HS-5 (cell line): ENCODE measurements around the gene STARD10.
"Not testable (repeated sequence)": the region's sequence is repeated elsewhere in the genome, so short reads cannot be mapped to it uniquely, and the experiment has no call there.

ENCODE experiments used
- DNase-seq: peaks from one replicate; pipeline ENCODE4 v3.0.0-alpha.2; 2012; ENCODE audit warnings: low read depth

STARD10 gene, protein sequence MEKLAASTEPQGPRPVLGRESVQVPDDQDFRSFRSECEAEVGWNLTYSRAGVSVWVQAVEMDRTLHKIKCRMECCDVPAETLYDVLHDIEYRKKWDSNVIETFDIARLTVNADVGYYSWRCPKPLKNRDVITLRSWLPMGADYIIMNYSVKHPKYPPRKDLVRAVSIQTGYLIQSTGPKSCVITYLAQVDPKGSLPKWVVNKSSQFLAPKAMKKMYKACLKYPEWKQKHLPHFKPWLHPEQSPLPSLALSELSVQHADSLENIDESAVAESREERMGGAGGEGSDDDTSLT

DNA sequence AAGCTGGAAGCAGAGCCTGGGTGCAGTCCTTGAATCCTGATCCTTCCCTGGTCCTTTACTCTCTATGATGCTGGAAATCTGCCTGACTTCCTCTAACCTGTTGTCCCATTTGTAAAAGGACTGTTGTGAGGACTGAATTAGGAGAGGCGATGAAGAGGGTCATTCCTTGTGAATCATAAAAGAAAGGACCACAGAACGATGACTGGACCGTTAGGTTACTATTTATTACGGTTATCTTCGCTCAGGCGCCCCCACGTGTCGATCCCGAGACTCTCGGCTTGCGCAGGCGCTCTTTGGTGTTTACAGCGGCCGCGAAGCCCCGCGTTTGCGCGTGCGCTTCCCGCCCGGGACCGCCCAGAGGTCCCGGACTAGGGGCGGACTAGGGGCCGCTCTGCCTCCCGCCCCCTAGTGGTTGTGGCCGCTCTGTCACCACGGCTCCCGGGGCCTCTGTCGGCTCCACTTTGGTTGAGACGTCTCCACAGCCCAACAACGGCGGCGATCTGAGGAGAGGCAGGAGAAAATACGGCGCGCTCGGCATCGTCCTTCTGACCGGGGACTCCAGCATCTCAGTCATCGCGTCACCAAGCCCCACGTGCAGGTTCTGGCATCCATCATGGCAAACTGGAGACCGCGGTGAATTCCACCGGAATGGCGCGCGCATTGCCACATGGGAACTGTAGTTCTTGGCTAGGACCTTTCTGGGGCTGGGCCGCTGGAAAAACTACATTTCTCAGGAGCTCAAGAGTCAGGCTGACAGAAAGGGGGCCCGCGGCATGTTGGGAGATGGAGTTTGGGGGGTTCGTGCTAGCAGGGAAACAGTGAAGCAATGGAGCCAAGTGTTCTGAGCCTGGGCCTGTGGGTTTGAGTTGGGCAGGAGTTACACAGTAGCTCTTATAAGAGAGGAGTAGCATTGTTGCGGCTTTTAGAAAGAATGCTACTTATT, at the start of gene STARD10:
TSS of gene STARD10 (minus strand) at position 623 of the 943 bp plus-strand sequence. CDS start 12,866 bp downstream, outside the sequence.
- DNase-seq, result peak; percentile 87

DNA sequence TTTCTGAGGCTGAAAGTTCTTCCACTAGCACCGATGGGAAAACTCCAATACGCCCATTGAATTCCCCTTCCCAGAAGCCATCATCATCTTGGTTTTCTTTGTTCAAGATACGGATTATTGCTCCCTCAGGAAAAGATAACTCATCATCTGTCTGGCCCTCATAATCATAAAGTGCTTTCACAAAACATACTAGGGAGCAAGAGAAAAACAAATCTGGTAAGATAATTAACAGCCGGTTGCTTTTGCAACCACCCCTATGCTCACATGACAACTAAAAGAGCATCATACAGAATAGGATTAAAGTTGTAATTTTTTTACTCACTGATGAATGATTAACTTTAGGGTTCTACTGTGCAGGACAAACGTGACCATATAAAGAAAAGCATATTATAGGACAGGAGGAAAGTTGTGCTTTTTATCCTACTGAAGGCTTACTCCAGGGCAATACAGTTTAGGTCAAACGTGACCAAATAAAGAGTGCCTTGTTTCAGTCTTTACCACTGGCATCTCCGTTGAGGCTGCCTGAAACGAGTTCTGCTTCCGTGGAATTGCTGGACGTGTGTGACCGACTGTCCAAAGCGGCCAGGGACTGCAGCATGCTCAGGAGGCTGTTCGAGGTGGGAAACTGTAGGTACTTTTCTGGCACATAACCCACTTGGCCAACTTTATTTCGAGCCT, 48.9 kb upstream of the STARD10 start:
- DNase-seq, result no peak

DNA sequence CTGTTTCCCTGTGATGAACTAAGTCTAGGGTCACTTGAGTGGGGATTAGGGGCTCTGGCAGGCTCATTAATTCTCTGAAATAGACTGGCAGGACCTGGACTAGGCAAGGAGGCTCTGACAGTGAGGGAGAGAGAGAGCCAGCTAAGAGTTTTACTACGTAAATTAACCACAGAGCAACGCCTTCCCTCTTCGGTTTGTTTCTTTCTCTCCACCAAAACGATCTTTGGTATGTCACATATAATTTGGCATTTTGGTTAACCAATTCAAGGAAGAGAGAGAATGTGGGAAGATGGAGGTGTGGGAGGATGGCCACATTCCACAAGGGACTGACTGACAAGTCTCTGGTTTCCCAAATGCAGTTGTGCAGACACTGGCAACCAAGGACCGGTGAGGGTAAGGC, 48.3 kb upstream of the STARD10 start:
- no peak for DNase-seq

DNA sequence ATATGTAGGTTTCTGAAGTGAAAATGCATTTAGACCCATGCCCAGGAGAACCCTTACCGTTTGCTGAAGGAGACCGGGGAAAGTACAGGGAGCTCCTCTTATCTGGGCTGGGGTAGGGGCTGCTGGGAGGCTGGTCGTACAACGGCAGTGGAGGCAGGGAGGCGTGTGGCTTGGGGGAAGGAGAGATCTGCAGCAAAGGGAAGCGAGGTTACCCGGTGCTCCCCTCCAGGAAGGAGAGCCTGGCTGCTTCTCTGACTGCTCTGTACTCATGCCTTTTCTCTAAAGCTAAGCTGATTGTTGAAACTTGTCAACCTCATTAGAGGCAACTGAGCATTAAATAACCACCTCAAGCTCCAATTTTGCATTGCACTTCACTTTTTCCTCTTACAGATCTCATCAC, 47.5 kb upstream of the STARD10 start:
- DNase-seq, result no peak

DNA sequence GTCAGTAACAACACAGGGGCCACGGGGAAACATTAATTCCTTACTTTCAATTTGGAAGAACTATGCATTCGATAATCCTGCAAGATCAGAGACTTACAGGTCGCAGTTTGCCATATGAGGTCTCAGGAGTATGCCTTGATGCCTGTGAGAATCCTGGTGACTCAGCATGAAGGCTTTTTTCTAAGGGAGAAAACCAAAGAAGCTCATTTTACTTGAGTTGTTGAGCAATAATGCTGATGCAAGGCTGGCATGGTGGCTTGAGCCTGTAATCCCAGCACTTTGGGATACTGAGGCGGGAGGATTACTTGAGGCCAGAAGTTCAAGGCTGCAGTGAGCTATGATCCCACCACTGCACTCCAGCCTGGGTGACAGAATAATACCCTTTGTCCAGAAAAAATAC, 46.9 kb upstream of the STARD10 start:
- DNase-seq, result peak; percentile 79

DNA sequence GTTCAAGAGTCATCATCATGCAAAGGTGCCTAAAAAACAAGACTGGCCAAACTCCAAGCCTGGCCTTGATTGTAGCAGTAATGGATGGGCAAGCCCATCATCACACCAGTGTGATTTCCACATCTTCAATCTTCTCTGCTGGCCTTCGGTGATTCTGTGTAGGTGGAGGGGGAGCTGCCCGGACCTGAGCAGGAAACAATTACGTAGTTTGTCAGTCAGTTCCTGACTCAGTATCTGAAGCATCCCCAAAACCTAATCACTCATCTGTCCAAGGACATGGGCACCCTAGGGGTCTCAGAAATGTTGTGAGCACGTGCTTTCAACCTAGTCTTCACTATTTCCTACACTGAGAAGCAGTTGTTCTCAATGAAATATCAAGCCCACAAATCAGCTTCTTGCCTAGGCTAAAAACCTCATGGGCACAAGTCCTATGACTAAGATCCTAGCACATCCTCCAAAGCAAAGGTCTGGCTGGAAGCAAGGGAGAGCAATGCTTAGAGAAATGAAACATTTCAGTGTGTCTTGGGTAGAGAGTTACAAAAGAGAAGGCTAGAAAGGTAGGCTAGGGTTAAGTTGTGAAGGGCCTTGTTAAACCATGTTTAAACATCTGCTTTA, 45.0 kb upstream of the STARD10 start:
- DNase-seq, result no peak

DNA sequence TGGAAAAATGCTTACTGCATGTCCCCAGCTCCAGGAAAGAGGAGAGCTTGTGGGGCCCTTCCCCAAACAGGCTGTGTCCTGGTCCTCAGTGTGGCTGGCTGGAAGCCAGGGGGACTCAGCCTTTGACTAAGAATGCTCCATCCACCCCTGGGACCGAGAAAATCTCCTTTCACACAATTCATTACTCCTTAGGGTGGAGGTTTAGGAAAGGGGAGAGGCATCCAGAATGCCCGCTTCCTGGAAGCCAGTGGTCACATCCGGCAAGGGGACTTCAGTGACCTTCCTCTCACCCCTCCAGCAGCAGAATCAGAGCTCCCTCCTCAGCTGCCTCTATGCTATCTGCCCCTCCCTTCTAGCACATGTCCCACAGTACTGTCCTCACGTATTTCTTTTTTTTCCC, 42.3 kb upstream of the STARD10 start:
- no peak for DNase-seq

DNA sequence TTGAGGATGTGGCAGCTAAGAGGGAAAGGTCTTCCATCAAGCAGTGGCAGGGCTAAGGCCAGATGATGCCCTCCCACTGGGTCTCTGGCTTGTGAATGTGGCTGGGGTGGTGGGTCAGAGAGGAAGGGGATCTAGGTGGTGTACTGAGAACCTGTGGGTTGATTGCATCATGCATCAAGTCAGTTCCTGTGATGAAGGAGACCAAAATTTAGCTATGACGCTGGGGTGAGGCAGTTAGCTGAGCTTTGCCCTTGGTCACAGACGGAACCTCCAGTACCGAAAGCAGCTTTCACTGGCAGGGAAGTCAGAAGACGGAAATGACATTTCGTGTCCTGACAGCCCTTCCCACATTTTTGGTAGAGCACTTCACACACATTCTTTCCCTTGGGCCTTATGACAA, 41.1 kb upstream of the STARD10 start:
- DNase-seq, result no peak

DNA sequence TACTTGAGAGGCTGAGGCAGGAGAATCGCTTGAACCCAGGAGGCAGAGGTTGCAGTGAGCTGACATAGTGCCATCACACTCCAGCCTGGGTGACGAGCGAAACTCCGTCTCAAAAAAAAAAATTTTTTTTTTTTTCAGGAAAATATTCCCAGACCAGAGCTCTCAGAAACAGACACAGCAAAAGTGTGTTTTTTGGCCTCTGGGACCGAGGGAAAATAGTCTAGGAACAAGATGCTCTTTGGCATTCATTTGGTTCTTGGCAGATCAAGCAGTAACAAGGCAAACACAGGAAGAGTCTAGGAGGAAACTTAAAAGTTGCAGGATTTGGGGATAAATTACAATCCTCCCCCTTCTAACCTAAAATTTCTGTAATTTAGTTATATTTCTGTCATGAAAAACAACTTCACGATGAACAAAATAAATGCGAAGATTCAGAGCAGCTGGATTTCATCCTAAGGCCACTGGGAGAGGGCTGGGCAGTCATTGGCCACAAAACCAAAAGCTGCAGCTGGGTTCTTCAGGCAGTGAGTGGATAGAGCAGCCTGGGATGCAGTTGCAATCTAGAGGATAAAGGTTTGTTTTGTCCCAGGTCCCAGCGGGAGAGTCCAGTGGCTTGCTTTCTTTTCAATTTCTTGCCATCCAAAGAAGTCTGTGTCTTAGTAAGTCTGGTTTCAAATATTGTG, 40.1 kb upstream of the STARD10 start:
- no peak for DNase-seq

DNA sequence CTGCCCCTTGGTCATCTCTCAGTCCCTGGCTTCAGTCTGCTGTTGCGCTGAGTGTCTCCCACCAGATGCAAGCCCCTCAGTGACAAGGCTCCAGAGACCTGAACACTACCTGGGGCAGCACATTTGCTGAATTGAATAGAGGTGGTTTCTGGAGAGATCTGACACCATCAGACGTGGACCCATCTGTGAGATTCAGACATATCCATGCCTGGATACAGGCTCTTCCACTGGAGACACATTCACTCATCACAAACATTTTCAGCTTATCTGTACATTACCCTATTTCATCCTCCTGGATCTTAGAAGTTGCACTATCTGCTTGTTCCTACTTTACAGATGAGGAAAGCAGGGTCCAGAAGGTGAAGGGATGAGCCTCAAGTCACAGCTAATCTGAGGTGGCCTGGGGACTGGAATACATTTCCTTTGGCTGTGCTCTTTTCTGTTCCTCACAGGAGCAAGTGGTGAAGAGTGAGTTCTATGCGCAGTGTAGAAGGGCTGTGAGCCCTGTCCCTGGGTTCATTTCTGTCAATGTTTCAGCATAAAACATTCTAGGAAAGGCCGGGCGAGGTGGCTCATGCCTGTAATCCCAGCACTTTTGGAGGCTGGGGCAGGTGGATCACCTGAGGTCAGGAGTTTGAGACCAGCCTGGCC, 39.4 kb upstream of the STARD10 start:
- no peak for DNase-seq

DNA sequence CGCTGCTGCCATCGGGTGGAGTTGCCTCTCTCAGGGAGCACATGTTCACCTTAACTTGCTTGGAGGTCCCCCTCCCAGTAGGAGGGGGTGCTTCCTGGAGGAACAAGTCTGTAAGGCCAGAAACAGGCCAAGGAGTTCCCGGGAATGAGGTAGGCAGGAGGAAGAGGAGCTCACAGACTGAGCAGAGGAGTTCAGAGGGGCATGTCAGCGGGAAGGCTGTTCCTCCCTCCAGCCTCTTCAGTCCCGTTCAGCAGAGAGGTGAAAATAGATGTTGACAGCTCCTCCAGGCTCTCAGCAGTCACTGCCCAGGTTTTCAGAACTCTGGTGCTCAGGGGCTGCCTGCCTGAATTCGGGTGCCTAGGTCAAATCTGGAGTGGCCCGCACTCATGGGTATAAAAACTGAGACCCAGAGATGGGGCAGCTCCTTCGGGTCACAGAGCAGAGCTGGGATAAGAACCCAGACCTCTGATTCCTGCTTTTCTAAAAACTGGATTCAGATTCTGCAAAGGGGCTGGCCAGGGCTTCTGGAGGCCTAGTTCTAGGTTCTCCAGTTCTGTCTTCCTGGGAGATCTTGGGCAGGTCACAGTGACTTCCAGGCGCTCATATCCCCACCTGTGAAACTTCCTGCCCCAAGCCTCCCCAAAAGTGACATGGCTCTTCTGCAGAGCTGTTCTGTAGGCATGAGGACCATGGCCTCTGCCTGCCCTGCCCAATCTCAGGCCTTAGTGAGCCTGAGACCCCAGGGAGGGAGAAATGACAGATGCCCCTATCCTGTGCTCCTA, 38.6 kb upstream of the STARD10 start:
- DNase-seq, result no peak

DNA sequence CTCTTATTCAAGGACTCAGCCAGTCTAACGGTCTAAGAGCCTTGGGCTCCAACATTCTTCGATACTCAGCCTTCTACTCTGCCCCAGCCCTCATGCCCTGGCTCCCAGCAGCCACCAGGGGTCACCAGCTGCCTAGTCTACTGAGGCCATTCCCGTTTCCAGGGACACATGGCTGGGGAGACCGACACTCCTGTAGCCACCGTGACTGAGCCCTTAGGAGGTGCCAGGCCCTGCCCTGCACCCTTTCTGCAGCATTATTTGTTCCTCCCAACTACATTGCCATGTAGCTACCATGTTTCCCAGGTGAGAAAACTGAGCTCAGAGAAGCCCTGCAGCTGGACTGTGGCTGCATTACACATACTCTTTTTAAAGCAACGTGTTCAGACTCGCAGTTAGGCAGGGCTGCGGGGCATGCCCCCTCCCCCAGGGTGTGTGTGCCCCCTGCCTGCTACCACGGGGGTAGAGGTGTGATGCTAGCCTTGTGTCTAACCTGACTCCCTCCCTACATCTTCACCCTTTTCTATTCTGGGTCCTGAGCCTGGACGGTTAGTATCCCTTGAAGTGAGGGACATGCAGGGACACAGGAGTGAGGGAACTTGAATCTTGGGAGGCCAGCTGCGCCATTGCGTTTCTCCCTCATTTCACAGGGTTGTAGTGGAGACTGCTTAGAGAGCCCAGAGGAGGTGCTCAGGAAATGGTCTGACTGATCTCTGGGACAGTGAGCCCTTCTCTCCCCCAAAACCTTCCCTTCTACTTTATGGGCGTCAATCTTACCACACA, 37.9 kb upstream of the STARD10 start:
- DNase-seq, result no peak

DNA sequence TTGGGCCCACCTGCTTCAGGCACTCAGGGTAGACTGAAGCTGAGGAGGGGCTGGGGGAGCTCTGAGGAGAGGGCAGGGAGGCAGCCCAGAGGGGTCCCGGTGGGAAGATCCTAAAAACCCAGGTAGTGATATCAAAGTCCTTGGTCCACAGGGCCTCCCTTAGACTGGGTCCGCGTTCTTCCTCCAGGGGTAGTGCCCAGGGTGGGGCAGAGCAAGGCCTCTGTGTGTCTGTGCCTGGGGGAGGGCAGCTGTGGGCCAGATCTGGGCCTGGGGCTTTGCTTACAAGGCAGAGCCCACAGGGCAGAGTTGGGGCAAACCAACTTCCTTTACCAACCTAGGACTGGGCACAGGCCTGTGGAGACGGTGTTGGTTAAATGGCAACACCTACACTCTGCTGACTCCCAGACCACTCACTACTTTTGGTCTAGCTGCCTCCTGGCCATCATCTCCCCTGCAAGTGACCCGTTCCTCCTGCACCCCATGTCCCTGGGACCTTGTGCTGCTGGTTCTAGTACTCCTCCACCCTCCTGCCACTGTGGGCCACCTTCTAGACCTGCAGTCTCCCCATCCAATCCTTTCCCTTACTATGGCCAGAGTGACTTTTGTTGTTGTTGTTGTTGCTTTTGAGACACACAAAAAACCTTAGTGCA, 36.2 kb upstream of the STARD10 start:
- no peak for DNase-seq

DNA sequence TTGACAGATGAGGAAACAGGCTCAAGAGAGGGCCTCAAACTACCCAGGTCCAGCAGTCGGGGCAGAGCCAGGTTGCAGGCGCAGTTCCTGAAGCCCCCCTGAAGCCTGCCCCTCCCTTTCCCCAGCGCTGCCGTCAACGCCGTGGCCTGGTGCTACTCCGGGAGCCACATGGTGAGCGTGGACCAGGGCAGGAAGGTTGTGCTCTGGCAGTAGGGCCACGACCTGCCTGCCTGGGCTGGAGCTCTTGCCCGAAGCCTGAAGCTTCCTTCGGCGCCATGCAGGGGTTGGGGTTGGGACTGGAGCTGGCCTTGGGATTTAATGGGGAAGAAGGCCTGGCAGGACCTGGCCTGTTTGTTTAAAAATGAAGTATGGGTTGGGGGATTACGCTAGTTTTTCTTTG, 35.3 kb upstream of the STARD10 start:
- DNase-seq, result no peak

DNA sequence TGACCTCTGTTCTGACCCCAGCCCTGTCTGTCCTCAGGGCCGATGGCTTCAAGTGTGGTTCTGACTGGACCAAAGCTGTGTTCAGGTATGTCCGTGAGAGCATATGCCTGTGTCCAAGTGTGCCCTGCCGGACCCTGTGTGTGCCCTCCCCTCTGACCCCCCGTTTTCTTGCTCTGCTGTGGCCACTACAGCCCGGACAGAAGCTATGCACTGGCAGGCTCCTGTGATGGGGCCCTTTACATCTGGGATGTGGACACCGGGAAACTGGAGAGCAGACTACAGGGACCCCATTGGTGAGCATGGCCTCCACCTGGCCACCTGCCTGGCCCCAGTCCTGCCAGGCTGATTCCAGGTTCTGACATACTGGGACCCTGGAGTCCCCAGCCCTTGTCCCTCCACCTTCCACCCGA, 34.9 kb upstream of the STARD10 start:
- DNase-seq, result no peak

DNA sequence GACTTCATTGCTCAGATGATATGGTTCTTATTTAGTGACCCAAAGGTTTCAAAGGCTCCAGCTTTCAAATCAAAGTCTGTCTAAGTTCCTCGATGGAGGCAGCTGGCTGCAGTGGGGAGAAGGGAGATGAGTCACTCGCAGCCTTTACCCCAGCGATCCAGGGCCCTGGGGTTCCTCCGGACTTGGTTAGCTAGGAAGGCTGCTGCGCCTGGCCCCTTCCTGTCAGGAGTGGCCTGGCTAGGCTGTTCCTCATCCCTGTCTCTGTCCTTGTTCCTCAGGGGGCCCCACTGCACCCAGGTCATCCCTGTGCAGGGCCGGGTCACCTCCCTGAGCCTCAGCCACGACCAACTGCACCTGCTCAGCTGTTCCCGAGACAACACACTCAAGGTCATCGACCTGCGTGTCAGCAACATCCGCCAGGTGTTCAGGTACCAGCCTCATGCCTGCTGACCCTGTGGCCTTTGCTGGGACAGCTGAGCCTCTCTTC, 34.3 kb upstream of the STARD10 start:
- no peak for DNase-seq

DNA sequence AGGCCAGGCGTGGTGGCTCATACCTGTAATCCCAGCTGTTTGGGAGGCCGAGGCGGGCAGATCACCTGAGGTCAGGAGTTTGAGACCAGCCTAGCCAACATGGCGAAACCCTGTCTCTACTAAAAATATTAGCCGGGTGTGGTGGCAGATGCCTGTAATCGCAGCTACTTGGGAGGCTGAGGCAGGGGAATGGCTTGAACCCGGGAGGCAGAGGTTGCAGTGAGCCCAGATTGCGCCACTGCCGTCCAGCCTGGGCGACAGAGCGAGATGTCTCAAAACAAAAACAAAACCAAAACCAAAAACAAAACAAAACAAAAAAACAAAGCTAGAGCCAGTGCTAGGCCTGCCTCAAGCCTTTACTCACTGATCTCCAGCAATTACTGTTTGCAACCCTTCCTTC, 33.8 kb upstream of the STARD10 start:
- DNase-seq, result not testable (repeated sequence)

DNA sequence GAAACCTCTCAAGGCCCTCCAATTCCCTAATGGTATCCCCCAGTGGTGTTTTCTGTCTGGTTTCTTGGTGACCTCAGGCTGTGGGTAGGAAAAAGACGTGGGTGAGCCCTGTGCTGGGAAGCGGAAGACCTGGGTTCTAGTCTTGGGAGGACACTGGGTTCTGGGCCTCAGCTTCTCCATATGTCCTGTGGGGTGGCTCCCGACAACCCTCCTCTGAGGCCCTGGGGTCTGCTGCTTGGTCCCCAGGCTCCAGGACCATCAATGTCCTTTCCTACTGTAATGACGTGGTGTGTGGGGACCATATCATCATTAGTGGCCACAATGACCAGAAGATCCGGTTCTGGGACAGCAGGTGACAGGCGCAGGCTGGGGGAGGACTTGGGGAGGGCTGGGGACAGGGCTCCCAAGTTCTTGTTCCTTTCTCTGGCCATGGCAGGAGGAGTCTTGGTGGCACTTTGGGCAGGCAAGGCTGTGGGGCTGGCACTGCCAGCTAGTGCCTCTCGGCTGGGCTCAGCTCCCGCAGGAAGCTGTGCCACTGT, 33.2 kb upstream of the STARD10 start:
- no peak for DNase-seq
